Hematopoietic multipotent progenitor cell treated with erythropoietin and hydrocortisone succinate and interleukin-3 and kit ligand, for 8 days (in vitro differentiated cells): ENCODE data around the gene CSKMT.
A peak's percentile ranks its signal among the peaks of the same experiment; 100 is the strongest.
"Not testable (repeated sequence)": the region's sequence is repeated elsewhere in the genome, so short reads cannot be mapped to it uniquely, and the experiment has no call there.

Experiments used
- DNase-seq: peaks from one replicate; pipeline ENCODE4 v3.0.0-alpha.2; 2015

The CSKMT gene

DNA sequence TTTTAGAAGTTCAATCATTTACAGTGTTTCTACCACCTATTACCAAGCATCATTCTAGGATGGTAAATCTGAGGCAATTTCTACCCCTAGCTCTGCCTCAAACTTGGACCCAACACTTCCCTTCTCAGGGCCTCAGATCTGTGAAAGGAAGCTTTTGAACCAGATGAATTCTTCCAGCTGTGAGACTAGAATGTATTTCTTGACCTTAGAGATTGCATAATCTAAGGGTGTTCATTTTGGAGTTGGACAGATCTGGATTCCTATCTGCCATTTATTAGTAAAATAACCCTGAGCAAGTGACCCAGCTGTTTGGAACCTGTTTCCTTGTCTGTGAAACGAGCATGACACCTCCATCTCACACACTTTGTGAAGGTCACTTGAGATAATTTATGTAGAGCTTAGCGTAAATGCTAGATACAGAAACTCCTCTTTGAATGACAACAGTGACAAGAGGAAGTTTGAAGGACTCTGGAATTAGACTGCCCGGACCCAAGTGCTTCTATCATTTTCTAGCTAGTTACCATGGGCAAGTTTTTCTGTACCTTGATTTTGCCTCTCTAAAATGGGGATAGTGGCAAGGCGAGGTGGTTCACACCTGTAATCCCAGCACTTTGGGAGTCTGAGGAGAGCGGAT, 8.2 kb upstream of the CSKMT start:
- no peak for DNase-seq

DNA sequence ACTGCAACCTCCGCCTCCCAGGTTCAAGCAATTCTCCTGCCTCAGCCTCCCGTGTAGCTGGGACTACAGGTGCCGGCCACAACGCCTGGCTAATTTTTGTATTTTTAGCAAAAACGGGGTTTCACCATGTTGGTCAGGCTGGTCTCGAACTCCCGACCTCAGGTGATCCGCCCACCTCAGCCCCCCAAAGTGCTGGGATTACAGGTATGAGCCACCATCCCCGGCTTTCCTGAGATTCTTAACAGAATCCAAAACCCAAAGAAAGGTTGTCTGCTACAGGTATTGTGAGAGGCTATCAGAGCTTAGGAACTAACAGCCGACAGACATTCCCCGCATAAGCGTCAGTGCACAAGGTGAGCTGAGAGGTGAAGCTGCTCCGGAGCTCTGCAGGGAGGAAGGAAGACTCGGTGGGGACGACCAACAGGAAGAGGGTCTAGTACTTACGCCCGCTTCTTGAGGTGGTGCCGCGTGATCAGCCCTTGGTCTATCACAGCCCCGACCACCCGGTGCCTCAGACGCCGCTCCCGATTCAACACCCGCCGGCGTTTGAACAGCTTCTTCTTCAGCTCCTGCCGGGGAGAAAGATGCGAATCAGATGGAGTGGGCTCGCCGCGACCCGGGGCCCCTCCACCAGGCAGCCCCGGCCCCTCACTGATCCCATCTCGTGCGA, 572 bp upstream of the CSKMT start:
- peak; percentile 66 for DNase-seq

DNA sequence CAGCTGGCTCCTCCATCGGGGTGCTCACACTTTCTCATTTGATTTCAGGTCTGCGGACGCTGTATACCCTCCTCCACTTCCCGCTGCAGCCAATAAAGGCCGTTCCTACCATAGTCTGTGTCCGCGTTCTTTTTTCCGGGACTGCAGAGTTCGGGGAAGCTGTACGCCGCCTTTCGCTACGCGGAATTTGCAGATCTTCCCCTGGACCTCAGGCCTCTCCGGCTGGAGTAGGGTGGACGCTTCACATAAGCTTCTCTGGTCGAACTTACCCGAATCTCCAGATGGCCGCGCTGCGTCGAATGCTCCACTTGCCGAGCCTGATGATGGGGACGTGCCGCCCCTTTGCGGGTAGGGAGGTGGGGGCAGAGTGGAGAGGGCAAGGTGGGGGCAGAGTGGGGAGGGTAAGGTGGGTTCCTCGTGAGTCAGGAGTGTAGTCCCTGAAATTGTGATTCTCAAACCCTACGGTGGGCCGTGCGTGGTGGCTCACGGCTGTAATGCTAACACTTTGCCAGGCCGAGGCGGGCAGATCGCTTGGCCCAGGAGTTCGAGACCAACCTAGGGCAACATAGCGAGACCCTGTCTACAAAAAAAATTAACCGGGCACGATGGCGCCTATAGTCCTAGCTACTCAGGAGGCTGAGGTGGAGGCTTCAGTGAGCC, 617 bp downstream of the CSKMT start:
- DNase-seq = peak; percentile 57

DNA sequence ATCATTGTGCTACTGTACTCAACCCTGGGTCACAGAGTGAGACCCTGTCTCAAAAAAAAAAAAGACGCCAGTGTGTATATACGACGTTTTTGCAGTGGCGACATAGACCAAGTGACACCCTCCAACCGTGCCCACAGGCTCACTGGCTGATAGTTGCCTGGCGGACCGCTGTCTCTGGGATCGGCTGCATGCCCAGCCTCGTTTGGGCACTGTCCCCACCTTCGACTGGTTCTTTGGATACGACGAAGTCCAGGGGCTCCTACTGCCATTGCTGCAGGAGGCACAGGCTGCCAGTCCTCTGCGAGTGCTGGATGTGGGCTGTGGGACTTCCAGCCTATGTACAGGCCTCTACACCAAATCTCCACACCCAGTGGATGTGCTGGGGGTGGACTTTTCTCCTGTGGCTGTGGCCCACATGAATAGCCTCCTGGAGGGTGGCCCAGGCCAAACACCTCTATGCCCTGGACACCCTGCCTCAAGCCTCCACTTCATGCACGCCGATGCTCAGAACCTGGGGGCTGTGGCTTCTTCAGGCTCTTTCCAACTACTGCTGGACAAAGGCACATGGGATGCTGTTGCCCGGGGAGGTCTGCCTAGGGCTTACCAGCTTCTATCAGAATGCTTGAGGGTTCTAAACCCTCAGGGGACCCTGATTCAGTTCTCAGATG, 1.3 kb downstream of the CSKMT start:
- peak; percentile 22 for DNase-seq

DNA sequence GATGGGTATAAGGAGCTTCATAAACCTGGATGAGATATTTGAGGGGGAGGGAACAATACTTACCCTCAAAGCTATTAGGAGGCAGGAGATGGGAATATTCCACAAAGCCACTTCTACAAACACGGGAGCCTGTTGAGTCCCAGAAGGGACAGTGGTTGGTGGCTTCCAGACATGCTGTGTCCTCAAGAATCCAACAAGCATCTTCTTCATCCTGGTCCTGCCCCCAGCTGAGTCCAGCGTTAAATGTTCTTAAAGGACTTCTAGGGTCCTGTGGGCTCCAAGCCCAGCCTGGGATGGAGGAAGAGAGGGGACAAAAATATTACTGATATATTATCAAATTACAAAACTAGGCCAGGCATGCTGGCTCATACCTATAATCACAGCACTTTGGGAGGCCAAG, 2.3 kb downstream of the CSKMT start:
- no peak for DNase-seq

DNA sequence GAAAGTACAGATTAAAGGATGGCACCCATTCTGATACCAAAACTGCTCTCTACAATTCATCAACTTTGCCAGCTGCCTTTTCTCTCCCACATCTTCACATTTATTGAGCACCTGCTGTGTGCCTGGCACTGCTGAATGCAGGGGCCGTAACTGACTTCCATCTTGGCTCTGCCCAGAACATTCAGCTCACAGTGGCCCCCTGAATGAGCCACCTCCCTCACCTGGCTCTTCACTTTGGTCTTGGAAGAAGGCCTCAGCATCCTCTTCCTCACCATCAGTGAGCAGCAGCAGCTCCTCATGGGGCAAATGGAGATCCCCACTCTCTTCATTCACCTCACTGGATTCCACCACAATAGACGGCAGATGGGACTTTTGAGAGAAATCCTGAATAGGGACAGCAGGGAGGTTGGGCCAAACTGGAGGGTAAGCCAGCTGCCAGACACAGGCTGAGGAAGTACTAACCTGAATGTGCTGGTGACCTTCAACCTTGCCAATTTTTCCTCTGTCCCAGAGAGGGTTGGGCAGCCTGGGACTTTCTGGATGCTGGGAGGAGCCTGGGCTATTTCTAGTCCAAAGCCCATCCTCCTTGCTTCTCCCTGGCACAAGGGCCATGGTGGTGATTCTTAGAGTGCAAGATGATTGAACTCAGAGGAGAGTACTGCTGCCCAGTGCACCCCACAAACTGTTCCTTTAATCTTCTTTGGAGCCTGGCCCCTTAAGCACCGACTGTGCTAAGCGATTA, 4.5 kb downstream of the CSKMT start:
- peak; percentile 54 for DNase-seq

DNA sequence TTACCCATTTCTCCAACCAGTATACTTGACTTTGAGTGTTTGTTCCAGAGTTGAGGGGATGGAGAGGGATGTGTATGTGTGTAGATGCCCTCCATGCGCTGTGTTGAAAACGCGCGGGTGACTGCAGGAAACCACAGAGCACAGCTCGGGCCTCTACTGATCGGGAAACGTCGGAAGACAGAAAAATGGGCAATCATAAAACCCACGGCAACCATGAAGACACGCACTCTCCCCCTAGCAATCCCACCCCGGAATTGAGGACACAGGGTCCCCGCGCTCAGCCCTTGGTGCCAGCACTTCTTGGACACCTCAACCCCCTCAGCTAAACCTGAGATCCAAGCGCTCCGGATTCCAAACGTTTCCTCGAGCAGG, 6.1 kb downstream of the CSKMT start:
- DNase-seq = peak; percentile 45

DNA sequence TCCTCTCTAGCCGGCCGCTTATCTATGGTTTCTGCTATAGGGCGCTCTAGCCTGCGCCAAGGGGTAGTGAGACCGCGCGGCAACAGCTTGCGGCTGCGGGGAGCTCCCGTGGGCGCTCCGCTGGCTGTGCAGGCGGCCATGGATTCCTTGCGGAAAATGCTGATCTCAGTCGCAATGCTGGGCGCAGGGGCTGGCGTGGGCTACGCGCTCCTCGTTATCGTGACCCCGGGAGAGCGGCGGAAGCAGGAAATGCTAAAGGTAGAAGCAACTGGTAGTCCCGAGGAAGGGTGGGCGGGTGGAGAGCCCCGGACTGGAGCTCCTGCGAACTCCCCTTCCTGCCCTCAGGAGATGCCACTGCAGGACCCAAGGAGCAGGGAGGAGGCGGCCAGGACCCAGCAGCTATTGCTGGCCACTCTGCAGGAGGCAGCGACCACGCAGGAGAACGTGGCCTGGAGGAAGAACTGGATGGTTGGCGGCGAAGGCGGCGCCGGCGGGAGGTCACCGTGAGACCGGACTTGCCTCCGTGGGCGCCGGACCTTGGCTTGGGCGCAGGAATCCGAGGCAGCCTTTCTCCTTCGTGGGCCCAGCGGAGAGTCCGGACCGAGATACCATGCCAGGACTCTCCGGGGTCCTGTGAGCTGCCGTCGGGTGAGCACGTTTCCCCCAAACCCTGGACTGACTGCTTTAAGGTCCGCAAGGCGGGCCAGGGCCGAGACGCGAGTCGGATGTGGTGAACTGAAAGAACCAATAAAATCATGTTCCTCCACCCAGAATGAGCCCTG, 6.7 kb downstream of the CSKMT start, which contains the start of the genes LBHD1 and UQCC3:
Gene LBHD1, minus strand, starts transcription at position 660 of the 782 bp plus-strand sequence. CDS start 2,236 bp downstream, outside the sequence.
Gene UQCC3, plus strand, starts transcription at position 66 of the 782 bp plus-strand sequence. Its CDS starts 73 bp downstream, at position 139.
- peak; percentile 83 for DNase-seq

DNA sequence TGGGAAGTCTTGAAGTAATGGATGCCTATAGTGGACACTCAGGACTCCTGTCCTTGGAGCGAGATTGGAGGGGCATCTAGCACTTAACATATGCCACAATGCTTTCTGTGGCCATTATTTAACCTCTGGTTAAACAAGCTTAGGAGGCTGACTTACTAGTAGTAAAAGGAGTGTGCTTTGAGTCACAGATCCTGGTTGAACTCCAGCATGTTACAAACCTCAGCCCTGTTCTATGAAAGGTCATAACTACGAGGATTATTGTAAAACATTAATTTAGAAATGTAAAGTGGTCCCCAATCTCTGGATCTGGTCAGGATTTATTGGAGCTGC, 8.0 kb downstream of the CSKMT start:
- DNase-seq = no peak

DNA sequence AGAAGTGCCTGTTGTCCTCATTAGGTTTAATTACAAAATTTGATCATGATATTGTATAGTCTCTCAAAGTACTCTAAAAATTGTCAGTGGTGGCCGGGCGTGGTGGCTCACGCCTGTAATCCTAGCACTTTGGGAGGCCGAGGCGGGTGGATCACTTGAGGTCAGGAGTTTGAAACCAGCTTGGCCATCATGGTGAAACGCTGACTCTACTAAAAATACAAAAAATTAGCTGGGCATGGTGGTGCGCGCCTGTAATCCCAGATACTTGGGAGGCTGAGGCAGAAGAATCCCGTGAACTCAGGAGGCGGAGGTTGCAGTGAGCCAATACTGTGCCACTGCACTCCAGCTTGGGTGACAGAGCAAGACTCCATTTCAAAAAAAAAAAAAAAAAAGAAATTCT, 10.3 kb downstream of the CSKMT start:
- DNase-seq = not testable (repeated sequence)

DNA sequence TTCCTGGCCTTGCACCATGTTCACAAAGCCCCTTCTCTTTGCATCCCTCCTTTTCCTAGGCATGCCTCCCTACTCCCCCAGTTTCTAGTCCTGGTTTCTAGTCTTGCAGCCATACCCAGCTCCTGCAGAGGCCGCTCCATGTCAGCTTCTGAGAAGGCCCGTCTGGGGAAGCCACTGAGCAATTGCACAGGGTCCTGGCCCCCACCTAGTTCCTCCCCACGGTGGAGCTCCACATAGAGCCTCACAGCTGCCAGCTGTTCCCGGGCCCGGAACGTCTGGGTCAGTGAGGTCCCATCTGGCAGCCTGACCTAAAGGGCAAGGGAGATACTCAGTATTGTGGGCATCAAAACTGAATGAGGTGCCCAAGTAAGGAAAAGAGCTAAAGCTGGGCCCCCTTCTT, 11.6 kb downstream of the CSKMT start:
- no peak for DNase-seq

DNA sequence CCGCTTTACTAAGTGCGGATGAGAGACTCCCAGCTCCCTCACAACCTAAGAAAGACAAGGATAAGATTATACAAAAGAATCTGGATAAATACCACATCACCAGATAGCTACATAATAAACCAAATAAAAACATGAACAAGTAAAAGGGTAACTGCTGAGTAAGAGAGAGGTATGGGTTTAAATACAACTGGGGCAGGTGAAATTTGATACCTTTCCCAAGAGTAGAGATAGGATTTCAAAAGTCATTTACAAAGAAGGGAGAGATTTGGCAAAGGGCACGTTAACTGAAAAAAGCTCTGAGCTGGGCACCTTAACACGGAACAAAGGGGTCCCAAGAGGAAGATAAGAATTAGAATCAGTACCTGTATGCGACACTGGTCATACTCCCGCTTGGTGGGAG, 12.0 kb downstream of the CSKMT start:
- no peak for DNase-seq

DNA sequence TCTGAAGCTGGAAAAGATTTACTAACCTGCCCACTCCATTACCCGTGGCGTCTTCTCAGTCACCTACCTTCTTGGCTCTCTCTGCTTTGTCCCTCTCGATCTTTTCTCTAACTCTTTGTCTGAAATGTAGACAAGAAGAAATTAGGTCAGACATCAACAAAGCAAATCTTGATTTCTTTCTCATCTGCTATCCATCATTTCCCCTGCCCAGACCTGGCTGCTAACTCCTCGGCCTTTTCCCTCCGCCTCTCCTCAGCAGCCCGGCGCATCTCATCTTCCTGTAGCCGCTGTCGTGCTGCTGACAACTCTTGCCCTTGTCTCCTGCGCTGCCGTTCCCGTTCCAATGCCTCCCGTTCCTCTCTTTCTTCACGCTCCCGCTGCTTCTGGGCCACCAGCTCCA, 12.6 kb downstream of the CSKMT start:
- no peak for DNase-seq

DNA sequence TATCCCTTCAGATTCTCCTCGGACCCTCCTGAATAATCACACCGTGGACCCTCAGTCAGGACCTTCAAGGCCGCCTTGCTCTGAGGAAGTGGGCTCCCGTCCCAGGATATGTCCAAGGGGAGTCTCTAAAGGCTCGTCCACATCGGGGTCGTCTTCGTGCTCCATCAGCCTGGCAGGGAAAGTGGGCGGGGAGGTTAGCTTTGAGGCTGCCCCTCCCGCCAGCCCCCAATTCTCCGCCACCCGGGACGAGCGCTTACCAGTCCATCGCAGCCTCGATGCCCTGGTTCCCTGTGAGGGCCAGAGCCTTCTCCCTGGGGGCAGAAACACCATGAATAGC, 13.3 kb downstream of the CSKMT start:
- no peak for DNase-seq

DNA sequence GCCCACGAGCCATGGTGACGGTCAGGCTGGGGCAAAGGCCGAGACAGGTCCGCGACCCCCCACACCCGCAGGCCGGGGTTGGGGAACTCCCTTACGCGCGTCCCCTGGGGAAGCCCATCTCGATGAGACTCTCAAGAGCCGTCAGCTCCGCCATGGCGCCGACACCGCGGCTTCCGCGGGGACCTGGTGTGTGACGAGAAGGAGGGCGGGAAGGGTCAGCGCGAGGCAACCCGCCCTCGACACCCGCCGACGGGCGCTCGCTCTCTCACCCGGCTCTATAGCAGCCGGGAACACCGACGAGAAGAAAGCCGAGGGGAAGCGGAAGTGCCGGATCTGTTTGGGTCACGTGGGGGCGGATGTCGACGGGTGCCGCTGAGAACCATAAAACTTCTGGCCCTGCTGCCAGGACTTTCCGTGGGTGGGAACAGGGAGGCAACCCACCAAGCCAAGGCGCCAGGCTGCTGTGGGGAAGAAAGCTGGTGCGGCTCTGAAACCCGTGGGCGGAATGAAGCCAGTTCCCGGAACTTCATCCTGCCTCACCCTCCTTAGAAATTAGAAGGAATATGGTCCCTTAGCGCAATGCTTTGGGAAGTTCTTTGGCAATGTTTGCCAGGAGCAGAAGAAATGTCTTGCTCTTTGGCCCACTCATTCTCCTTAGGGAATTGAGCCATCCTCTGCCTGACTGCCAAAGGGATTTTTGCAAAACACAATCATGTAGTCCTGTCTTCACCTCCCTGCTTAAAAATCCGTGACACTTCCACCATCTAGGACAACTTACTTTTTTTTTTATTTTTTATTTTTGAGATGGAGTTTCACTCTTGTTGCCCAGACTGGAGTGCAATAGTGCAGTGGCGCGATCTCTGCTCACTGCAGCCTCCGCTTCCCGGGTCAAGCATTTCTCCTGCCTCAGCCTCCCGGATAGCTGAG, 13.9 kb downstream of the CSKMT start, which contains the start of gene UBXN1:
Gene UBXN1, minus strand, starts transcription at position 304 of the 927 bp plus-strand sequence. Its CDS starts 150 bp downstream, at position 154.
- peak; percentile 91 for DNase-seq

DNA sequence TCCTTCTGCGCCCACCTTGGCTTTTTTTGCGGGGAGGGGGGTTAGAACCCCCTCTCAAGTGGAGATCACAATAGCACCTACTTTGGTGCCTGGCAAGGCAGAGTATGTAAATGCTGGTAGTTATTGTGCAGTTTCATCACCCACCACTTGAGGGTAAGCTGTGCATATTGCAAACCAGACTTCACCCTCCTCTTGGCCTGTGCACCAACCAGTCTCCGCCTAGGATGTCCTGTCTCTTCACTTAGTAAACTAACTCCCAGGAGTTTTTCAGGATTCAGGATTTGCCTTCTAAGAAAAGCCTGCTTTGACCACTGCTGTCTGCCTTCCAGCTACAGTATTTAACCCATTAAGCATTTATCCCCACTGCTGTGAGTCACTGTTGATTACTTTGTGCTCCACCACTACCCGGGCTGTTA, 15.7 kb downstream of the CSKMT start:
- peak; percentile 85 for DNase-seq

DNA sequence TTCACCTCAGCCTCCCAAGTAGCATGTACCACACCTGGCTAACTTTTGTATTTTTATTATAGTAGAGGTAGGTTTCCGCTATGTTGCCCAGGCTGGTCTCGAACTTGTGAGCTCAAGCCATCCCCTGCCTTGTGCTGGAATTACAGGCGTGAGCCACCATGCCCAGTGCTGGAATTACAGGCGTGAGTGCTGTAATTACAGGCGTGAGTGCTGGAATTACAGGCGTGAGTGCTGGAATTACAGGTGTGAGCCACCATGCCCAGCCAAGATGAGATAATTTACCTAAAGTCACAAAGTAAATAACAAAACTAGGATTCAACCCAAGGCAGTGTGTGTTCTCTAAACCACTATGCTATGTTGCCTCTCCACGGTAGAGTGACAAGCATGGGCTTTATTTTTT, 17.4 kb downstream of the CSKMT start:
- no peak for DNase-seq

DNA sequence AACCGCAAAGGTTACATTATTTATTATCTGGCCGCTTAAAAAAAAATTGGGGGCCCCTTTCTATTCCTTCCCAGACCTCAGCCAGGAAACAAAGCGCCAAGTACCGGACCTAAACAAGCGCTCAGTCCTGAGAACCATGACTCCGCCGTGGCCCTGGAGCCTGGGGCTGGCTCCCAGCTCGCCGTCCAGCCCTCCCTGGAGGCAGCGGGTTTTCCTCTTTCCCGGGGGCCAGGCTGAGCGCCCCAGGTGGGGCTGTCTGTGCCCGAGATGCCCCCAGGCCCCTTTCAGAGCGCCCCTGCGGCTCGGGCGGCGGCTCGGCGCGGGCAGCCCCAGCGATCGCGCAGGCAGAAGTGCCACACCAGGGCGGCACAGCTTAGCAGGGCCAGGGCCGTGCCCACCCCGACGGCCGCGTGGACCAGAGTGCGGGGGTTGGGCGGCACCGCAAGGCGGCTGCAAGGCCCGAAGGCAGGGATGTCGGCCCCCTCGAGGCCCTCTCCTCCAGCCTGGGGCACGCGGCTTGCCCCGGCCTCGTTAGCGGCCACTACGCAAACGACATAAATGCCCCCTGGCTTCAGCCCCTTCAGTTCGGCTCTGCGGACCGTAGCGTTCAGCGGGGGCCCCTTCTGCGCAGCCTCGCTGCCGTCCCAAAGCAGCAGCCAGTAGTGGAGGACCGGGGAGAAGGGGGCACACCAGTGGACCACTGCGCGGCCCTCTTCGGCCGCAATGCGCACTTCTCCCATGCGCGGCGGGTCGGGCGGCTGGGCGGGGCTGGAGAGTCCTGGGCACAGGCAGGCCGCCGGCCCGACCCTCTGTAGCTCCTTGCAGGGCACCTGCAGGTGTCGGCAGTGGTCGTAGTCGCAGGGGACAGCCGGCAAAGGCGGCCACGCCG, 22.6 kb downstream of the CSKMT start:
- DNase-seq = no peak

DNA sequence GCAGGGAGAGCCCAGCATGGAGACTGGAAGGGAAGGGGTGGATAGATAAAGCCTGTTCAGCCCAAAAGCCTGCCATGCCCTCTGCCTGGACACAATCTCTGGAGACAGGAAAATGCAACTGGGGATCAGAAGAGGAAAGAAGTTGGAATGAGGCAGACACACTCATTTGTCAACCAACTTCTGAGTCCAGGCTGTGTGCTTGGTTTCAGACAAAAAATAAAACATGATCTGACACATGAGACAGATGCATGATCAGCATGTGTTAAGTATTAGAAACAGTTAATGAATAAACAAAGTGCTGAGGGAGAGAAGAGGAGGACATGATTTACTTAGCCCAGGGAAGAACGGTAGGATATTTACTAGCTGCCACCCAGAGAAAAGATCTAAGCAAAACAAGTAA, 23.4 kb downstream of the CSKMT start:
- no peak for DNase-seq
